CD4-positive, alpha-beta T cell treated with Interleukin-12 subunit alpha and Interleukin-12 subunit beta, for 1 hour (primary cell): ENCODE measurements around the gene PTCD1.

Experiments
- DNase-seq: peaks from one replicate; pipeline ENCODE4 v3.0.0-alpha.2; 2020

Gene PTCD1, protein sequence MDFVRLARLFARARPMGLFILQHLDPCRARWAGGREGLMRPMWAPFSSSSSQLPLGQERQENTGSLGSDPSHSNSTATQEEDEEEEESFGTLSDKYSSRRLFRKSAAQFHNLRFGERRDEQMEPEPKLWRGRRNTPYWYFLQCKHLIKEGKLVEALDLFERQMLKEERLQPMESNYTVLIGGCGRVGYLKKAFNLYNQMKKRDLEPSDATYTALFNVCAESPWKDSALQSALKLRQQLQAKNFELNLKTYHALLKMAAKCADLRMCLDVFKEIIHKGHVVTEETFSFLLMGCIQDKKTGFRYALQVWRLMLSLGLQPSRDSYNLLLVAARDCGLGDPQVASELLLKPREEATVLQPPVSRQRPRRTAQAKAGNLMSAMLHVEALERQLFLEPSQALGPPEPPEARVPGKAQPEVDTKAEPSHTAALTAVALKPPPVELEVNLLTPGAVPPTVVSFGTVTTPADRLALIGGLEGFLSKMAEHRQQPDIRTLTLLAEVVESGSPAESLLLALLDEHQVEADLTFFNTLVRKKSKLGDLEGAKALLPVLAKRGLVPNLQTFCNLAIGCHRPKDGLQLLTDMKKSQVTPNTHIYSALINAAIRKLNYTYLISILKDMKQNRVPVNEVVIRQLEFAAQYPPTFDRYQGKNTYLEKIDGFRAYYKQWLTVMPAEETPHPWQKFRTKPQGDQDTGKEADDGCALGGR

DNA sequence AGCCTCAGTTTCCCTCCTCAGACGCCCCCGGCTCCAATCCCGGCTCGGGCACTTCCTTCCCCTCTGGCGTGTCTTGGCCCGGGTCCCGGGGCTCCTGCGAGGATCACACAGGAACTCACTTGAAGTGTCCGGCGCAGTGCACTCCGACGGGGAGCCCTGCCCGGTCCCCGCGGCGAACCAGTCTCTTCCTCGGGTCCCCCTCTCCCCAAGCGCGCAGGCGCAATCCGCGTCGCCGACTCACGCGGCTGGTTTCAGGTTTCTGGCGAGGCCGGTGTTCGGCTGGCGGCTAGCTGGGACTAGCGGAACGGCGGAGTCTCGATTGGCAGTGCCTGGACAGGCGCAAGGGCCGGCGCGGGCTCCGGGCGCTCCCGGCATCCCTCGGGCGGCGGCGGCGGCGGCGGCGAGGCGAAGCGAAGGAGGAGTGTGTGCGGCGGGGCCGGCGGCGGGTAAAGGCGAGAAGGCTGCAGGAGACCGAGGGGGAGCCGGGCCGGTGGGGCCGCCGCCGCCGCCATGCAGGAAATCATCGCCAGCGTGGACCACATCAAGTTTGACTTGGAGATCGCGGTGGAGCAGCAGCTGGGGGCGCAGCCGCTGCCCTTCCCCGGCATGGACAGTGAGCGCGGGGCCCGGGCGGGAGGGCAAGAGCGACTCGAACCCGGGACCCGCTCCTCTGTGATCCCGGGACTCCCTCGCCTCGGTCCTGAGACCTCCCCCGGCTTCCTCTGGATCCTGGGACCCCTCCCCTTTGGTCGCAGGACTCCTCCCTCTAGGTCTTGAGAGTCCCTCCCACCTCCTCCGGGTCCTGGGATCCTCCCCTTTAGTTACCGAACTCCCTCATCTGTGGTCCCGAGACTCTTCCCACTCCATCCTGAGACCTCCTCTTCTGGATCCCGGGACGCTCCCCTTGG is at the start of gene PTCD1, which contains the start of gene CPSF4:
TSS of gene PTCD1 (minus strand) at position 226 of the 908 bp plus-strand sequence. CDS start 3,556 bp downstream, outside the sequence.
TSS of gene CPSF4 (plus strand) at position 371 of the 908 bp plus-strand sequence. CDS start at position 511, 140 bp downstream.
- peak; percentile 92 for DNase-seq

DNA sequence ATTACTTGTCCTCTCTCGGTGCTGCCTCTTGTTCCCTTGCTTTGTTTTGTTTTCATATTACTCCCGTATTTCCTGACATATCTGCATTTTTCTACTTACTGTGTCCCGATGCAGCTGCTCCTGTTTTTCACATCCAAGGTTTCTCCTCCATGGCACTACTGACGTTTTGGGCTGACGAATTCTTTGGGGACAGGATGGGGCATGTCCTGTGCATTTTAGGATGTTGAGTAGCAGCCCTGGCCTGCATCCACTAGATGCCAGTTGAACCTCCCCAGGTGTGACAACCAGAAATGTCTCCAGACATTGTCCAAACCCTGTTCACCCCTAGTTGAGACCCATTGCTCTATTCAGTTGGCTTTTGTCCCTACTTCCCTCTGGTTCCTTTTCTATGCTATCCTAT is 46.5 kb upstream of the PTCD1 start:
- DNase-seq = no peak

DNA sequence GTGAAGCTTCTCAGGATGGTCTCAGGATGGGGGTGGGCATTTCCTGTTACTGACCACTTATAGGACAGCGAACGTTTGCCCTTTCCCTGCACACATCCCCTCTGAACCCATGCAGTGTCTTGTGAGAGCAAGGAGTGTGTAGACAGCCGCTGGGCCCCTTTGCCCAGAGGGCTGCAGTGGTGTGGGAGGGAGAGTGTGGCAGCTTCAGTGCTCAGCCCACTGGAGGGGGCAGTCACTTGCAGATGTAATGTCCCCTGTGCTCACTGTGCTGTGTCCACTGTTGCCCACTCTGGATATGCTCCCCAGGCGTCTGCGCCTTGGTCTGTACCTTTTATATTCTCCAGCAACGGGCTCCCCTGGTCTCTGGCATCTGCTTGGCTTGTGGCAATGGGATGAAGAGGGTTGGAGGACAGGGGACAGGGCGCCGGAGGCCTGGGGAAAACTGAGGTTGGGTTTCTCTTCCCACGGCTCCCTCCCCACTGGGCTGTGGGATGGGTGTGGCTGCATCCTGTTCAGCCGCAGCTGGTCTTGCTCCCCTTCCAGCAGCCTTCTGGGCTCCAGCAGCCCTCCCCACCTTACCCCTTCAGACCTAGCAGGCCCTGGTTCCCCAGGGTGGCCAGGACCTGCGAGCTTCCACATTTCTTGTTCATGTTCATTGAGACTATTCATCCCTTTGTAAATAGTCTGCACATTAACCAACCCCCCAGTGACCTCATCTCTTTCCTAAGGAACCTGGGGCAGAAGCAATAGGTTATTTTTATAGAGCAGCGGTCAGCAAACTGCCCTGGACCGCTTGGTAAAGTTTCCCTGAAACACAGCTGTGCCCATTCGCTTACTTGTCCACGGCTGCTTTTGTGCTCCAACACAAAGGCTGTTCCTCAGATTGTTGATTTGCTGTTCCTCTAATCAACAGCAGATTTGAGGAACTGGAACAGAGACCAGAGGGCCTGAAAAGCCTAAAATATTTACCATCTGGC is 40.2 kb upstream of the PTCD1 start:
- no peak for DNase-seq

DNA sequence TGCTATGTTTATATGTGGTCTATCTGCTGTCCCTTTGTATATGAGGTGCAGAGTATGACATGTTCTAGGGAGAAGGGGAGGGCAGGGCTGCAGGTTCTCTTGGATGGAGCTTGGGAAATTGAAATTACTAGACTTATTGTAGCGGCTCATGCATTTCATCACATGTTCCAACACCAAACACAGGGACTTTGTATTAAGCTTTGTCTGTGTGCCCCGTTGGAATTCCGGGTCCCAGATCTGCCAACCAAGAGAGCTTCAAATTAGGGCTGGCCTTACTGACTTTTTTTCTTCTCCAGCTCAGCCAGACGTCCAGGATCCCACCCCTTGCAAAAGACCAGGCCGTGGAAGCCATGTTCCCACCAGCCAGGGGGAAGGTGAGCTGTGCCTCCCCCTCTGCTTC is 37.5 kb upstream of the PTCD1 start:
- no peak for DNase-seq

DNA sequence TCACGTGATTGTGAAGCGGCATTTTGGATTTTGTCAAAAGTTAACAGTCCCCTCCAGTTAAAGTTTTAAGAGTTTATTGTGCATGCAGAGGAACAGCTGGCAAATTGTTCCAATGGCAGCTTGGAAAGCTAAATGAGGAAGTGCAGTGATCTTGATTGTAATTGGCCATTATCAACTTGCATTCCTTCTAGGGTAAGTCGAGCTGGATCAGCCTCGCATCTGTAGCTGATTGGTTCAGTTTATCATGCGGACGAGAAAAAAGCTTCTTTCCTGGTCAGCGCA is 34.7 kb upstream of the PTCD1 start:
- peak; percentile 32 for DNase-seq

DNA sequence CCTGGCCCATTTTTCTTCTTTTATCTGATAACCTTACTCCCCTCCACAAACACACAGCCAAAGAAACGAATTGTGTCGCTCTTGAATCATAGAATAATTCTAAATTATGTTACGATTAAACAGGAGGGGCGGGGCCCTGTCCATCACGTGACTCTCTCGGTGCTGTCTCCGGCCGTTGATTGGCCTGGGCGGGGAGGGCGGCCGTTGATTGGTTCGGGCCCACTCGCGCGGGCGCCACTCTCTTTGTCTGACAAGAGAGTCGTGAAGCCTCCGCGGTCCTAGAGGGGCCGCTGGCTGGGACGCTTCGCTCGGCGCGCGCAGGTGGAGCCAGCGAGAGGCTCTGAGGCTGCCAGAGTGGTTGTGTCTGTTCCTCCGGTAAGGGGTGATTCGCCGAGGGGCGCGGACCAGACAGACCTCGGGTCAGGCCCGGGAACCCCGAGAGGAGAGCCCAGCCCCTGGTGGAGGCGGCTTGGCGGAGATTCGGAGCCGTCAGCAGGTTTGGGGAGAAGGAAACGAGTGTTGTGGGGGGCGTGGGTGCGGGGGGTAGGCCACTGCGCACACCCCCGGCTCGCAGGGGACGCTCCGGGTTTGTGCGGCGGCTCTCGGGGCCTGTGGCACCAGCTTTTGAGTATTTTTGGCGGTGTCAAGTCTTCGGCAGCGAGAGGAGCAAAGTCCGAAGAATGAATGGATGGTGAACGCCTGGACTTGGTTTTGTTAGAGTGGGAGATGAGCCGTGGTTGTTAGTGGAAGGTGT is 34.1 kb upstream of the PTCD1 start, which contains the start of gene ZNF789:
TSS of gene ZNF789 (plus strand) at position 330 of the 754 bp plus-strand sequence. CDS start 3,567 bp downstream, outside the sequence.
- peak; percentile 98 for DNase-seq

DNA sequence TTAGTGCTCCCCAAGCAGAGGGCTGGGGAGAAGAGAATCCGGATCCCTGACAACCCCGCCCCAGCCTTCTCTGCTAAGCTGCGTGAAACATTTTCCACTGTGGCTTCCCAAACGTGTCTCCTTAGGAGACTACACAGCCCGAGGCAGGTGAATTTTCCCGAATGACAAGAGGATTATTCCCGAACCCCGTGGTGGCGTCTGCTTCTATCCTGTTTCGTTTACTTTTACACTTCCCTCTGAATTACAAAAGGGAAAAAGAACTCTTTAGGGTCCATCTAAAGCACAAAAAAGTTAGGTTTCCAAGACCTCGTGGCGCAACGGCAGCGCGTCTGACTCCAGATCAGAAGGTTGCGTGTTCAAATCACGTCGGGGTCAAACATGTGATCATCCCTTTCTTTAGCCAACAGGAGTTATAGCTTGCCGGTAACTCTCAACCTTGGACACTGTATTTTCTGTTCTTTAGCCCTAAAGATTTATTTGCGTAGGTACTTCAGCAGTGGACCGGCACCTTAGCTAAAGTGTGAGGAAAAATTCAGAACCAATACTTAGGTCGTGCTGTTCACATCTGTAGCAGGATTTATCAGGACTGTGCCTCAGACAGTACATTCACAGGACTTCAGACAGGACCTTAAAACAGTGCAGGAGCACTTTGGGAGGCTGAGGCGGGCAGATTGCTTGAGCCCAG is 30.9 kb upstream of the PTCD1 start:
- no peak for DNase-seq

DNA sequence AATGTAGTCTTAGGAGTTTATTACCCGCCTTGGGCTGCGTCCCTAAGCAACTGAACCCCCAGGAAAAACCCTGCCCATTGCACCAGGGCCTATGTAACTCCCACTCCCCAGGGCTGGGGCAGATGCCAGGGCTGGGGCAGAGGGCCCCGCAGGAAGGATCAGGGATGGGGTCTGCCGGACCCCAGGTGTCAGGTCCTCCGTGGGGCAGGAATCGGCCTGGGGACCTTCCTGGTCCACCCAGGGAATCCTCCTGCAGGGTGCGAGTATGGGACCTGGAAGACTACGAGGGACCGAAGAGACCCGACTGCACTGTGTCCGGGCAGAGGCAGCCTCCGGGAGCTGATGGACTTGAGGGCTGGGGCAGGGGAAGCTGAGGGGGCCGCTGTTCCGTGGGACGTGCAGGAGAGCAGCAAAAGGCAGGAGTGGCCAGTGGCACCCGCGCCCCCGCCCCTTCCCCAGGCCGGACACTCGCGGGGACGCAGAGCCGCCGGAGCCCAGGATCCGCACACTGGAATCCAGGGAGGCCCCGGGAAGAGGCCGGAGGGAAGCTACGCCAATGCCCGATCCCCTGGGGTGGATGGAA is 29.8 kb upstream of the PTCD1 start:
- no peak for DNase-seq

DNA sequence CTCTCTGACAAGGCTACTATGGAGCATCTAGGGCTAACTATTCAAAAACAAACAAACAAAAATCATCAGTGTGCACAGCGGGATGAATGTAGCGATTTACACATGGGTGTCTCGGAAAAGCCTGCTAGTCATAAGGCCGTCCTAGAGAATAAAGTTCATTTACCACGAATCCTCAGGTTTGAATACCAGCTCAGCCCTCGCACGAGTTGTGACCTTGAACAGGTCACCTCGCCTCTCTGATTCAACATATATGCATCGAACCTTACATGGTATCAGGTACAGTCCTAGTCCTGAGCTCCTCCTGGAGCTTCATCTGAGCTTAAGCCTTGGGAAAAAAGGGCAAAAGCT is 26.8 kb upstream of the PTCD1 start:
- DNase-seq = no peak

DNA sequence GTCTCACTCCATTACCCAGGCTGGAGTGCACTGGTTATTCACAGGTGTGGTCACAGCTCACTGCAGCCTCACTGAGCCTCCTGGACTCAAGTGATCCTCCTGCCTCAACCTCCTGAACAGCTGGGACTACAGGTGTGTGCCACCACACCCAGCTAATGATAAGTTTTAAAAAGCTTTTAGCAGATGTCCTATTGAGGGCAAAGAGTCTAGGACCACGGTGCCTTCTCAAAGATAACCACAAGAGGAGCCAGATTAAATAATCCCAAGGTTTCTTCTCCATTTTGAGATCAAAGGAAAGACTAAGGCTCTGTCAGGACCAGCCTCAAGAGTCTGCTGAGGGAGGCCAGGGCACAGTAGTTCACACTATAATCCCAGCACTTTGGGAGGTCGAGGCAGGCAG is 22.6 kb upstream of the PTCD1 start:
- DNase-seq = no peak

DNA sequence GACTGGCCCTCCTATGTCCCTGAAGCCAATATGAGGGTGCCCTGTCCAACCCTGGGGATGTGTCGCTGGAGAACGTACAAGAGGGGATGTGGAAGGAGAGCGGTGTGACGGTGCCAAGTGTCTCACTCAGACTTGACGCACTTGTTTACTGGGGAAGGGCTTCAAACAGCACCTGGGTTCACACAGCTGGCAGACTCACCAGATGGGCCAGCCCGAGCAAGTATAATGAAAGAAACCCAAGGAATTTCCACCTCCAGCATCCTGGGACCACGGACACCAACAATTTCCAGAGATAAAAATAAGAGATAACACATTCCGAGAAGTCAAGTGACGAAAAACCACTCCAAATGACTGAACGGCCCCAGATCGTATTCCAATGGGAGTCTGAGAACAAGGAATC is 22.1 kb upstream of the PTCD1 start:
- DNase-seq = no peak

DNA sequence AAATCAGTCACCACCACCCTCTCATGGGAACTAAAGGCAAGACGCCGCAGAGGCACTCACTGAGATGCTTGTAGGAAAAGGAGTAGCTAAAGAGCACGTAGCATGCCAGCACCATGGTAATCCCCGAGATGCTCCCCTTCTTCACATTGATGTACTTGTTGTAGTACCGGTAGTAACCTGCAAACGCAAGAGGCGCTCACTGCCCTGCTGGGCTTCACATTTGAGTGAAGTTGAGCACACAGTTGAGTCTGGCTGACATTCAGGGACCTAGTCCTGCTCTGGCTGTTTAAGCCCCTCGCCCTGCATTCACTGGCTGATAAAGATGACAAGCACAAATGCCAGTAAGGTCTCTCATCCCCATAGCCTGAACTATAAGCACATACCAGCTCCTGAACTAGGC is 20.5 kb upstream of the PTCD1 start:
- peak; percentile 29 for DNase-seq

DNA sequence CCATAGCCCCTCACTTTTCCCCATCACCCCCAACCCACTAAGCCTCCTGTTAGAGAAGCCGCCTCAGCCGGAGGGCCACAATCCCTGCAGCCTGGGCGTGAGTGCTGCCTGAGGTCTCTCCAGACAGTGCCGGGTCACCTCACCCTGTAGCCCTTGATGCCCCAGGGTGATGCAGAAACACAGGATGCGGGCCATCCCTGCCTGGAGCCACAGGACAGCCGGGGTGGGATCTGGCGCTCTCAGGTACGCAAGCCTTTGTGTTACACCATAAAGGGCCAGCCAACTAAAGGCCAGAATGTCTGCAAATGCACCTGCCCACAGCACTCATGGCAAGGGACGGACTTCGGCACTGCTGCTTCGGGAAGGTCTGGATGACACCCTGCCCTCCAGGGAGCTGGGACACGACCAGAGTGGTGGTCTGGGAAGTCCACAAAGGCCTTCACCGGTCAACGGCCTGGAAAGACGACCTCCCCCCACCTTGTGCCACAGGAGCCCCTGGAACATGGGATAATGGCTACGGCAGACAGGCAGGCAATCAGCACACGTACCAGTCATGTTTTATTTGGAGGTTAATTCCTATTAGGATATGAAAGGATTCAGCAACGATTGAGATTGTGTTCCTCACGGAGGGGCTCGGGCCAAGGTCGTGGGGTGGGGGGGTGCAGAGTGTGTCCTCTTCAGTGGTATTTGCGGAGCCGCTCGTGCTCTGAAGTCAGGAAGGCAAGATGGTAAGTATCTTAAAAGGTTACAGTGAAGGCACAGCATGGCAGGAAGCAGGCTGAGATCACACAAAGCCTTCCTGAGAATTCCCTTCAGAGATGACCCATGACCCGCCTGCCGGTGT is 19.3 kb upstream of the PTCD1 start:
- no peak for DNase-seq

DNA sequence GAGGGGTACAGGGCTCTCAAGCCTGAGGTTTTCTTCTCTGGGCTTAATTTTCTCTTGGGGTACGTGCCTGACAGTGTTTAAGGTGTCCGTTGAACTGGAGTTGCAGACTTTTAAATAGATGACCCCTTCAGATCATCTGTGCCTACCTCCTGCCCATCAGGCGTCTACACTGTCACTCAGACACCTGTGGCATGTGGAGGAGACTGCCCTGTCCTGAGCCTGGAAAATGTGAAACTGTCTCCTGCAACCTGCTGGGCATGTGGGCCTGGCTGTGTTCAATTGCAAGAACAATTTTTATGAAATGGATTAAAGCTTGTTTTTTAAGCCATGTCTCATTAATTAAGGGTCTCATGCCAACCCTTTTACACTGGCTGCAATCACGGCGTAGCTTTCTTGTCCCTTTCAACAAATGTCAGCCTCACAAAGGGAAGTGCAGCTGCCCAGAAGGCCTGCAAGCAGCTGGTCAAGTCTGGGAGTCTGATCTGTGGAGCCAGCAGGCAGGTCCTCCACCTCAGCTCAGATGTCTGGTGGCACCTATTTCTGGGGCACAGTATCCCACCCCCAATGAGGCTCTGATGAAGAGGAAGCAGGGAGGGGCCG is 18.6 kb upstream of the PTCD1 start:
- DNase-seq = no peak

DNA sequence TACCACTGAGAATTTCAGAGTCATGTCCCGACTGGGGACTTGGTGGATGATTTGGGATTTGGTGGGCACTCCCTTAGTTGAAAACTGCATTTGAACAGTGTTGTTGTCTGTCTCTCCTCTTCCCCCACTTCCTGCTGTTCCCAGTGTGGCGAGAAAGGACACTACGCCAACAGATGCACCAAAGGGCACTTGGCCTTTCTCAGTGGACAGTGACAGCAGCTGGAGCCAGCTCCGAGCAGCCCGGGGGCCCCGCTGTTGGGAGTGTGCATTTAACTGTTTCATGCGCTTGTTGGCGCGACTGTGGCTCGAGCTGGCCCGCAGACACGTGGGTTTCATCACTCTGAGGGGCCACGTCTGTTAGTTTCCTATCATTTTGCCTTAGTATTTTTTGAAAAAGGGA is 17.7 kb upstream of the PTCD1 start:
- DNase-seq = no peak

DNA sequence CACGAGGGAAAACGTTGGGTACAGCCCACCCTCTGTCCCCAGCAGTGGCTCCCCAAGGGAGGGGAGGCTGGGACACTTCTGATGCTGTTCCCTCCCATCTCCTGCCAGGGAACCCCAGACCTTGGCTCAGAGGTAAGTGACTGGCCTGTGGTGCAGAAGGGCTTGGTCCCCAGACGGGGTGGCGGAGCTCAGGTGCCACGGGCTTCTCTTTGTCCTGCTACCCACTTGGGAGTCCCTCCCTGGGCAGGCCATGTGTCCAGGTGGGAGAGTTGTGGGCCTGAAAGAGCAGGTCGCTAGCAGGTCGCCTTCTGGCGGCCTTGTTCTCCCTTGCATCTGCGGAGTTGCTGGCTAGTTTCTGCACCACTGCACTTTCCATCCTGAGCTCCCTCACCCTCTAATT is 17.3 kb upstream of the PTCD1 start:
- DNase-seq = no peak

DNA sequence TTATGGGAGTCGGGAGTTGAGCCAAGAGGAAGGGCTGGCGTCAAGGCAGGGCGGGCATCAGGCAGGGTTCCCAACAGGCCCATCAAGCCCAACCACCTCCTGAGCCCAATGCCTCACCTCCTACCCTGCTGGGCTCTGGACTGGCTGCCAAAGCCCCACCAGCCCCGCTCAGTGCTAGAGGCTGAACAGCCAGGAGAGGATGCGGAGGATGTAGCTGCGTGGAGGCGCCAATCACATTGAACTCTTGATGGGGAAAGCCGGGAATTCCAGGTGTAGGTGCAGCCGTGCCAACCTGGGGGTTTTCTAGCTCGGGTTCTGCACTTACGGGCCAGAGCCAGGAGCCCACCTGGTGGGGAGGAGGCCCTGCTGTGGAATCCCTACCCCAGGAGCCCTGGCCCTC is 14.5 kb upstream of the PTCD1 start:
- no peak for DNase-seq

DNA sequence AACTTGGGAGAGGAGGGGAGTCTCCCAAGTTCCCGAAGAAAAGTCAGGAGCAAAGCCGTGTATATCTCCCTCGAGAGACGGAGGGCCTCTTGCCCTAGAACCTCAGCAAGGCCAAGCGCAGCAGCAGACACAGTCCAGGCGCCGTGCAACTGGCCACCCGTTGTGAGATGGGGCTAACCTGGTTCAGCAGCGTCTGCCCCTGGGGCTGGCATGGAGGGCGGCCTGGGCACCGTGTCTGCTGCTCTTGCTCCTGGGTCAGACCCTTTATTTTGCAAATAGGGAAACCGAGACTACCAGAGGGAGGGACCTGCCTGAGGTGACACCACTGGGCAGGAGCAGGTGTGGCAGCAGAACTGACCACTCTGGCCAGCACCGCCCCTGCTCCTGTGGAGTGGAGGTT is 13.9 kb upstream of the PTCD1 start:
- no peak for DNase-seq

DNA sequence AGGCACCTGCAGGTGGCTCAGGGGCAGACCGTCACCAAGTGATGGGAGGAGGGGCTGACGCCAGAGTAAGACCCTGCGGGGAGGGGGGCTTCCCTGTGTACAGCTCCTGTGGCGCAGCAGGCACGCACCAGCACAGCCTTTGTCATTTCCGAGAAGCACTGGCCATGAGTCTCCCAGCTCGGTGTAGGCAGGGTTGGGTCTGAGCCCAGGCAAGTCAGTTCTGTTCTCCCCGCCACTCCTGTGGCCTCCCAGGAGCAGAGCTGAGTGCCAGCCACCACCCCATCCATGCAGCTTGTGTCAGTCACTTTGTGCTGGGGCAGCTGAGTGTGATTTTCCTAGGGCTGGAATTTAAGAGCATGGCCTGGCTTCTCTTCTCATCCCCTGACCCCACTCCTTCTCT is 13.3 kb upstream of the PTCD1 start:
- DNase-seq = no peak
